Measurements from ENCODE around the gene CACNA1D.

GRCh38 chr3:53795789-53796560 is 301.6 kb downstream of the CACNA1D start:
- TF ChIP-seq, protein P1, sequence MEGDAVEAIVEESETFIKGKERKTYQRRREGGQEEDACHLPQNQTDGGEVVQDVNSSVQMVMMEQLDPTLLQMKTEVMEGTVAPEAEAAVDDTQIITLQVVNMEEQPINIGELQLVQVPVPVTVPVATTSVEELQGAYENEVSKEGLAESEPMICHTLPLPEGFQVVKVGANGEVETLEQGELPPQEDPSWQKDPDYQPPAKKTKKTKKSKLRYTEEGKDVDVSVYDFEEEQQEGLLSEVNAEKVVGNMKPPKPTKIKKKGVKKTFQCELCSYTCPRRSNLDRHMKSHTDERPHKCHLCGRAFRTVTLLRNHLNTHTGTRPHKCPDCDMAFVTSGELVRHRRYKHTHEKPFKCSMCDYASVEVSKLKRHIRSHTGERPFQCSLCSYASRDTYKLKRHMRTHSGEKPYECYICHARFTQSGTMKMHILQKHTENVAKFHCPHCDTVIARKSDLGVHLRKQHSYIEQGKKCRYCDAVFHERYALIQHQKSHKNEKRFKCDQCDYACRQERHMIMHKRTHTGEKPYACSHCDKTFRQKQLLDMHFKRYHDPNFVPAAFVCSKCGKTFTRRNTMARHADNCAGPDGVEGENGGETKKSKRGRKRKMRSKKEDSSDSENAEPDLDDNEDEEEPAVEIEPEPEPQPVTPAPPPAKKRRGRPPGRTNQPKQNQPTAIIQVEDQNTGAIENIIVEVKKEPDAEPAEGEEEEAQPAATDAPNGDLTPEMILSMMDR (IDR thresholded peaks at IDR 0.05) = no peak
- no peak for TF ChIP-seq ZFX (IDR thresholded peaks at IDR 0.05; ENCODE audit: borderline replicate concordance)
